Bladder microvascular endothelial cell (primary cell): ENCODE measurements around the gene ITGB8. TPM values are rescaled to one million over a fixed set of nuclear protein-coding genes. Genes with fewer than 3 reads are reported as not detected.

Experiments
- total RNA-seq: library from RNA; depleted of rRNA; stranded (reverse); fragments of >200 nt; gene quantifications from 2 replicates; pipeline ENCODE4 v1.2.3, GENCODE V29; 2014

The ITGB8 gene
- total RNA-seq: 0.32 and 49.9 TPM in 2 replicates

DNA sequence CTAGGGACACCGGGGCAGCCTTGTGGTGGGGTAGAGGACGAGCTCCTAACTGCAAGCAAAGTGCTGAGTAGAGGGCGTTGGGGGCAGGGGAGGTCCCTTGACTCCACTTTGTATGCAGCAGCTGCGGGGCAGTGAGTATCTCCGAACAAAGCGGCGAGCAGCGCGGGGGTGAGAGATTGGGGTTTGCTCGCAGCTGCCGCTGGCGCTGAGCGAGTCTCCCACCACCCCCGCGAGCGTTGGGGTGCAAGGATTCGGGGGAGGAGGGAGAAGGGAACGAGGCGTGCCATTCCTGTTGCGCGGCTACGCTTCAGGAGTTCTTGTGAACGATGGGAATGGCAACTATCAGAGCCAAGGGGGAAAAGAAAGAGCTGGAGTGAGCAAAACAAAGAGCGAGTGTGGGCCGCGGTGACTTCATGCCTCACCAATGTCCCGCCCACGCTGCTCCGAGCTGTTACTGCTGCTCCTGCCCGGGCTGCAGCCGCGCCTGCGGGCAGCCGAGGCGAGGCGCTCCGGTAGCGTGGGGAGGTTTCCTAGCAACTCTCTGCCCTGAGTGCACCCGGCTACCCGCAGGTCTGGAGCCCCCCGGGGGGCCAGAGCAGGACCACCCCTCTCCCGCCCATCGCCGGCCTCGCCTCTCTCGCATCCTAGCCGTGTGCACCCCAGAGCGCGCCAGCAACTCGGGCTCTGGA lies at the start of gene ITGB8:
TSS of gene ITGB8 (plus strand) at position 662 of the 689 bp plus-strand sequence. CDS start 907 bp downstream, outside the sequence.

Other genes starting within 250 kb of the ITGB8 start
- gene MACC1, start 113.5 kb upstream of the ITGB8 start, total RNA-seq: not detected in 2 replicates